GM18526 (cell line): Measurements from ENCODE around the gene SEMA3D.

ENCODE experiments used
- POLR2A ChIP-seq: IDR thresholded peaks from 3 replicates; pipeline ENCODE4 v1.6.1; 2011; ENCODE audit not compliant: insufficient read length; ENCODE audit errors: extremely low read depth

The SEMA3D gene

GRCh38 chr7:85052894-85053293 is 134.0 kb downstream of the SEMA3D start:
- TF ChIP-seq POLR2A, result no peak

- no peak for TF ChIP-seq POLR2A
Measured at GRCh38 chr7:85052056-85052737, 134.7 kb downstream of the SEMA3D start.

DNA sequence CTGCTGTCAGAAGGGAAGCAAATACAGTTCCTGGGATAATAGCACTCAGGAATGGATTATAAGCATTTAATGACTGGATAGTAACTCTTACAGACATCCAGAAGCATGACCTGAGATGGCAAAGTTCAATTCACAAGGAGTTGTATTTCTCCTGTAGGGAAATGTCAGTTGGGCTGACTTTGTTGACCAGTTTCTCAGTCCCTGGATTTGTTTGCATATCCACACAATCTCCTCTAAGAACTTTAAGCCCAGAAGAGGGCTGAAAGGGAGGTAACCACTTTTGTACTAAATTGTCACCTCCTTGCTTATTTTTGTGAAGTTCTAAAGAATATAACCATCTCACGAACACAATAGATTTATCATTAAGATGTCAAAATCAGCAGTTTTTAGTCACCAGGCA is 140.3 kb downstream of the SEMA3D start:
- no peak for TF ChIP-seq POLR2A

DNA sequence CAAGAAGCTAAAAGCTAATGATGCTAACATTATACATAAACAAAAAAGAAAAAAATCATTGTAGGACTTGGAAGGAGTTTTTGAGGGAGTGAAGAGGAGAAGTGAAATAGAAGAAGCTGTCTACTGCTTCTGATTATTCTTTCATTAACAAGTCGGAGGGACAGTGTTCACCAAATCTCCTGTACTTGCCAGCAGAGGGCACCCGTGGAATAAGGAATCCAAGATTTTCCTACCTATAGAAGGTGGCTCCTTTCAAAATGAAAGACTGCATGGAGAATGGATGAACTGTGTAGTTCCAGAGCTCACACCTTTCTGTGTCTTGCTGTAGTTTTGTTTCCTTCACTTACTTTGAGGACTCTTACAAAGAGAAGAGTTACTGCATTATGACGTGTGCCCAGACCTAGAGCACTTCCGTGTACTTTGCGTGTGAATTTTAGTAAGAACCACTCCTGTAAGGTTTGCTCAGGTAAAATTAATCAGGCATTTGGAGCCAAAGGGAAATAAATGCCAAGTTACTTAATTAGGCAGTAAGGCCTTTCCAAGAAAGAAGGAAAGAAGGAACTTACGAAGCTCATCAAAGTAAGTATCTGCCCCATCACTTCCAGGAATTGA is 145.1 kb downstream of the SEMA3D start:
- TF ChIP-seq POLR2A, result no peak

GRCh38 chr7:85039196-85039923 is 147.5 kb downstream of the SEMA3D start:
- TF ChIP-seq POLR2A, result no peak

GRCh38 chr7:85038466-85038865 is 148.4 kb downstream of the SEMA3D start:
- TF ChIP-seq POLR2A, result no peak

- TF ChIP-seq POLR2A, result no peak
Measured at GRCh38 chr7:85033263-85033662, 153.6 kb downstream of the SEMA3D start.

DNA sequence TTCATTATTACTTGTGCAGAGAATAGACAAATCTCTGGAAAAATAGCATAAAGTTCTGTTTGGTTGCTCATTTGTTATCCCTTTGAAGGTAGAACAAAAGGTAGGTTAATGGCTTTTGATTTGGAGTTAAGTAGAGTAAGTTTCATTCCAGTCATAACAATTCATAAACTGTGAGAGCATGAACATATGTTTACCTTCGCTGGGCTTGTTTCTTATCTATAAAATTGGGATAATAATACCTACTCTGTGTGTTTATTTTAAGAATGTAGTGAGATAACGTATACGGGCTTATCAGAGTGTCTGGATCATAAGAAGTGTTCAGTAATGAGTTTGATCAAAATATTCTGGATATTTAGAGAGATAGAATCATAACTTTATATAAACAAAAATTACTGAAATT is 155.4 kb downstream of the SEMA3D start:
- TF ChIP-seq POLR2A, result no peak

DNA sequence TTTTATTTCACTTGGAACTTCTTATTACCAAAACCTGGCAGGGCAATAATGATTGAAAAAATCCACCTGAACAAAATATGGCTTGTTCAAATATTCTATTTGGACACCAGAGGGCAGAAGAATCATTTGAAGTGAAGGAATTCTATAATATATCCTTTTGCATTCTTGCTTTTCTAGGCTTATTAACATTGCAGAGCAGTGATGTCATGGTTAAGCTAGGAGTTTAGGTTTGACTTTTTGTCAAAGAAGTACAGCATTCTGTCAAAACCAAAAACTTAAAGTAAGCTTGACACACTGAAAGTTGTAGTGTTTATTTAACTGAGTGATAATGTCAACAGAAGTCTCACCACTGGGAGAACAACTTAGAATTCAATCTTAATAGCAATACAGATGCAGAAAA is 156.0 kb downstream of the SEMA3D start:
- TF ChIP-seq POLR2A, result no peak

- no peak for TF ChIP-seq POLR2A
Measured at GRCh38 chr7:85025312-85025756, 161.5 kb downstream of the SEMA3D start.

- TF ChIP-seq POLR2A, result no peak
Measured at GRCh38 chr7:85023916-85024315, 162.9 kb downstream of the SEMA3D start.

GRCh38 chr7:85023066-85023712 is 163.7 kb downstream of the SEMA3D start:
- no peak for TF ChIP-seq POLR2A

DNA sequence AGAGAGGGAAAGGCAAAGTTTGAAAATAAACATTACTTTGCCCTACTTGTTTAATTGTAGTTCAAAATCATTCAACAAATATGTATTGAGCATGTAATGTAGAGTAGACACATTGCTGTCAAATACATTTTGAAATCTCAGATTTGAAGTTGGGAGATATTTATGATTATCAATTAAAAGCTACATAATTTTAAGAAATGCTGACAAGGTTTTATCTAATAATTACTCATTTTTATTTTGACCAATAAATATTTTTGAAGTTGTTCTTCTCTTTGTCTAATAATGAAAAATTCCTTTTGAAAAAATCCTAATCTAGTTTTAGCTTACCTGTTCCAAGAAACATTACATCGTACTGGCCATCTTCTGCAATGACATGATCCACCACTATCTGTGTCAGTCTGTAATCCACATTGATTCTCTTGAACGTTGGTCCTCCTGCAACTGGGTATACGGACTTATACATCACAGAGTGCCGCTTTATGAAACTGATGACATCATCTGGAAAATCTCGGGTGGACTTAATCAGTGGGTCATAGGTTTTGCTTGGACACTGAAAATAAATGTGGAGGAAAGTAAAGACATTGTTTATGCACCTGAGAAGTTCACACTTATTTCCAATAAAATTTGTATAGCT is 164.7 kb downstream of the SEMA3D start:
- no peak for TF ChIP-seq POLR2A

DNA sequence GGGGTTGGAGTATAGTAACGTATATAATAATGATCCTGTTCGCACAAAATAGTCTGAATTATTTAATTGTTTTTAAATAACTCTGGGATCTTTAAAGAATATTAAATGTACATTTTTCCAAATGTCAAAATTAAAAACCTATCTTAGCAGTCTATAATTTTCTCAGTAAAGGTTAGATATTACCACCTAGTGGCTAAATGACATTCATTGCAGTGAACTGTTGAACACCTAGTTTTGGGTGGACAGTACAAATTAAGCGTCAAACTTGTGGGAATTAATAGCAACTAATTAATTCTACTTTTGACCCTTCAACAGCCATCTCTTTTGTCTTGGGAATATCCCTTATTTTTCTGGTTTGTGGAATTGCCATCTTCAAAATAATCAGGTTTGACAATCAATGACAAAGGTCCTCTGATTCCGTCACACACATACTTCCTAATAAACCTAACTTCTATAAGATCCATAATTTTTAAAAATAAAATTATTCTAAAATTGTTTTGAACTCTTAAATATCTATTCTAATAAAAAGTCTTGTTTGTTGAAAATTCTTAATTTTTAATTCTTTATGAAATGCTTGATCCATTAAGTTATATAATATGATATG is 165.7 kb downstream of the SEMA3D start:
- no peak for TF ChIP-seq POLR2A

DNA sequence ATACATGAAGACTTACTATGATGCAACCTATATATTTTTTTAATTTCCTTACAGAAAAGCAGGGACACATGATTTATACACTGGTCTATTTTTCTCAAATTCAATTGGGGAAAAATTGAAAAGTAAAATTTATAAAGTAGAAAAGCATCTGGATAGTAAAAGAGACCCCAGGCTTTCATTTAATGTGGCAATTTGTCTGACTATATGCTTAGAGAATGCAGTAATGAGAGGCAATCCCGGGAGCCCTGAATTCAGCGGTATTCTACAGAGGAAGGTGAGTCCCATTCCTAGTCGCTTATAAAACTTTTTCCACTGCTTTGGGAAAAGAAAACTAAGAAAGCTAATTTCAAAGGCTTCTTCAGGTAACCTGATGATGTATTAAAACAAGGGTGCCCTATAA is 167.1 kb downstream of the SEMA3D start:
- no peak for TF ChIP-seq POLR2A
